Naive thymus-derived CD4-positive, alpha-beta T cell (primary cell): ENCODE results near the gene CT45A10. TPM values are rescaled to one million over a fixed set of nuclear protein-coding genes. Genes with fewer than 3 reads are reported as not detected.
"Not testable (repeated sequence)": the region's sequence is repeated elsewhere in the genome, so short reads cannot be mapped to it uniquely, and the experiment has no call there.

Experiments used
- ATAC-seq: fragments of 150-1000 bp; cut with Tn5 transposase; 2 replicates; pipeline ENCODE4 v1.10.0; 2021; ENCODE audit warnings: mild to moderate bottlenecking, moderate library complexity
- CTCF ChIA-PET: fragments of 350-600 bp; sonication (Branson Sonifier 250); formaldehyde crosslinking; loops from one replicate; lab custom pipeline; 2021; ENCODE audit warnings: antibody characterized with exemption; lab: Charles Lee
- POLR2A ChIA-PET: fragments of 350-600 bp; sonication (Branson Sonifier 250); formaldehyde crosslinking; loops from one replicate; lab custom pipeline; 2021; ENCODE audit warnings: antibody characterized with exemption, inconsistent platforms; lab: Charles Lee
- DNase-seq, 9 donors: peaks; one replicate each; pipeline versions ENCODE4 v3.0.0 to v3.0.0-alpha.2; 2020 to 2022; ENCODE audit warnings: mixed read lengths in 1 of 9
- H3K27ac ChIP-seq: one replicate; pipeline ENCODE4 v1.7.0; 2013; ENCODE audit warnings: mild to moderate bottlenecking, low read depth, low read length, moderate library complexity
- H3K27me3 ChIP-seq, 2 donors: one replicate each; pipeline ENCODE4 v1.7.0; 2013; ENCODE audit warnings: low read length in 2 of 2, mild to moderate bottlenecking in 2 of 2, moderate library complexity in 2 of 2; ENCODE audit not compliant: control insufficient read depth in 2 of 2, insufficient read depth in 2 of 2
- H3K36me3 ChIP-seq, 3 experiments: 1 replicate in 2 of 3; 2 replicates in 1 of 3; pipeline ENCODE4 v1.7.0; 2013; ENCODE audit warnings: low read length in 3 of 3, mild to moderate bottlenecking in 3 of 3, moderate library complexity in 1 of 3; ENCODE audit not compliant: insufficient read depth in 3 of 3, control insufficient read depth in 2 of 3
- H3K4me1 ChIP-seq, 2 donors: one replicate each; pipeline ENCODE4 v1.7.0; 2013; ENCODE audit warnings: low read length in 2 of 2, mild to moderate bottlenecking in 2 of 2, moderate library complexity in 1 of 2; ENCODE audit not compliant: control insufficient read depth in 2 of 2, insufficient read depth in 2 of 2
- H3K4me3 ChIP-seq: 2 replicates; pipeline ENCODE4 v1.7.0; 2013; ENCODE audit warnings: mild to moderate bottlenecking, low read length
- H3K9me3 ChIP-seq, 3 experiments: 1 replicate in 2 of 3; 2 replicates in 1 of 3; pipeline ENCODE4 v1.7.0; 2013; ENCODE audit warnings: low read length in 3 of 3; ENCODE audit not compliant: control insufficient read depth in 2 of 3
- H3K27ac Mint-ChIP-seq, 9 donors: one replicate each; pipeline ENCODE4 v1.8.0; 2020 to 2022; ENCODE audit warnings: mixed read lengths in 9 of 9, mild to moderate bottlenecking in 8 of 9, moderate library complexity in 5 of 9, inconsistent platforms in 2 of 9
- H3K27me3 Mint-ChIP-seq, 5 donors: one replicate each; pipeline ENCODE4 v1.8.0; 2021 to 2022; ENCODE audit warnings: mixed read lengths in 5 of 5, mild to moderate bottlenecking in 1 of 5
- H3K36me3 Mint-ChIP-seq, 5 donors: one replicate each; pipeline ENCODE4 v1.8.0; 2020 to 2022; ENCODE audit warnings: mixed read lengths in 5 of 5, mild to moderate bottlenecking in 3 of 5, inconsistent platforms in 1 of 5
- H3K4me1 Mint-ChIP-seq, 7 donors: one replicate each; pipeline ENCODE4 v1.8.0; 2020 to 2022; ENCODE audit warnings: mixed read lengths in 7 of 7, mild to moderate bottlenecking in 3 of 7, inconsistent platforms in 1 of 7
- H3K4me3 Mint-ChIP-seq, 10 donors: one replicate each; pipeline ENCODE4 v1.8.0; 2020 to 2022; ENCODE audit warnings: mild to moderate bottlenecking in 10 of 10, mixed read lengths in 10 of 10, moderate library complexity in 6 of 10, inconsistent platforms in 2 of 10
- H3K9me3 Mint-ChIP-seq, 11 donors: one replicate each; pipeline ENCODE4 v1.8.0; 2020 to 2022; ENCODE audit warnings: mixed read lengths in 11 of 11, mild to moderate bottlenecking in 4 of 11, inconsistent platforms in 1 of 11, moderate library complexity in 1 of 11
- intact Hi-C, 2 donors: fragments of 100-400 bp; cut with micrococcal nuclease; formaldehyde crosslinking; loops; one replicate each; pipeline ENCODE4 v1.15.1; 2023
- polyA plus RNA-seq, 2 donors: library from polyadenylated mRNA; unstranded; fragments of 300-500 nt; fragmentation: Illumina TruSeq; gene quantifications; one replicate each; pipeline ENCODE4 v1.2.3, GENCODE V29; 2021
- total RNA-seq, 6 experiments: library from RNA in 5 of 6; stranded (reverse) in 5 of 6; gene quantifications; 1 replicate in 5 of 6; 2 replicates in 1 of 6; pipeline ENCODE4 v1.2.3 and lab custom pipeline; 2021 to 2026

The CT45A10 gene
- total and polyA plus RNA-seq, 7 experiments from 2014 or later, result not detected

GRCh38 chrX:135854438-135854837 lies 38.8 kb downstream of the CT45A10 start, which contains the start of gene CT45A8:
Gene CT45A8, minus strand, starts transcription at chrX:135854538. Its CDS starts 3,755 bp downstream, at chrX:135850783.
- H3K27ac Mint-ChIP-seq, H3K27me3 ChIP-seq, CTCF ChIA-PET, intact Hi-C loops, H3K36me3 ChIP-seq, H3K4me1 Mint-ChIP-seq, H3K9me3 Mint-ChIP-seq, H3K4me3 ChIP-seq, H3K4me3 Mint-ChIP-seq, POLR2A ChIA-PET, H3K27me3 Mint-ChIP-seq, H3K27ac ChIP-seq, H3K4me1 ChIP-seq, ATAC-seq, H3K36me3 Mint-ChIP-seq, H3K9me3 ChIP-seq, DNase-seq: not testable (repeated sequence)

- H3K36me3 Mint-ChIP-seq, H3K4me3 Mint-ChIP-seq, H3K27me3 ChIP-seq, H3K4me1 ChIP-seq, H3K9me3 Mint-ChIP-seq, H3K27ac Mint-ChIP-seq, H3K9me3 ChIP-seq, DNase-seq, H3K27ac ChIP-seq, intact Hi-C loops, H3K27me3 Mint-ChIP-seq, H3K4me1 Mint-ChIP-seq, H3K4me3 ChIP-seq, CTCF ChIA-PET, POLR2A ChIA-PET, H3K36me3 ChIP-seq, ATAC-seq: not testable (repeated sequence)
Observed at GRCh38 chrX:135837180-135837579, 56.1 kb downstream of the CT45A10 start, which contains the start of gene CT45A7. Gene CT45A7, minus strand, starts transcription at chrX:135837280. Its CDS starts 3,747 bp downstream, at chrX:135833533.

Other genes starting within 250 kb of the CT45A10 start
- not detected for gene CT45A1, start 179.8 kb downstream of the CT45A10 start, total RNA-seq
- gene CT45A1, start 179.8 kb downstream of the CT45A10 start, polyA plus RNA-seq, result not detected
- not detected for gene CT45A3, start 125.3 kb downstream of the CT45A10 start, total RNA-seq
- not detected for gene CT45A3, start 125.3 kb downstream of the CT45A10 start, polyA plus RNA-seq
- gene CT45A5, start 107.9 kb downstream of the CT45A10 start, total RNA-seq, result not detected
- gene CT45A5, start 107.9 kb downstream of the CT45A10 start, polyA plus RNA-seq, result not detected
- not detected for gene CT45A6, start 90.7 kb downstream of the CT45A10 start, total RNA-seq
- gene CT45A6, start 90.7 kb downstream of the CT45A10 start, polyA plus RNA-seq, result not detected
- gene CT45A2, start 73.4 kb downstream of the CT45A10 start, total RNA-seq, result not detected
- gene CT45A2, start 73.4 kb downstream of the CT45A10 start, polyA plus RNA-seq, result not detected
- not detected for gene CT45A7, start 56.2 kb downstream of the CT45A10 start, total RNA-seq
- gene CT45A7, start 56.2 kb downstream of the CT45A10 start, polyA plus RNA-seq, result not detected
- not detected for gene CT45A8, start 38.9 kb downstream of the CT45A10 start, total RNA-seq
- not detected for gene CT45A8, start 38.9 kb downstream of the CT45A10 start, polyA plus RNA-seq
- not detected for gene CT45A9, start 21.6 kb downstream of the CT45A10 start, total RNA-seq
- gene CT45A9, start 21.6 kb downstream of the CT45A10 start, polyA plus RNA-seq, result not detected
- gene SAGE1, start 272 bp upstream of the CT45A10 start, total RNA-seq, result not detected
- not detected for gene SAGE1, start 272 bp upstream of the CT45A10 start, polyA plus RNA-seq
- 10 to 100 TPM; 22.0 to 28.4 (median 24.0) TPM for gene MMGT1, start 80.5 kb upstream of the CT45A10 start, total RNA-seq
- 1 to 10 TPM; 5.7 to 9.8 TPM for gene MMGT1, start 80.5 kb upstream of the CT45A10 start, polyA plus RNA-seq
- 10 to 100 TPM; 16.2 to 21.1 (median 18.9) TPM for gene SLC9A6, start 92.0 kb upstream of the CT45A10 start, total RNA-seq
- 10 to 100 TPM; 16.0 to 24.9 TPM for gene SLC9A6, start 92.0 kb upstream of the CT45A10 start, polyA plus RNA-seq